PC-3 (cell line): ENCODE results near the gene XIRP2.

ENCODE experiments used
- CTCF ChIP-seq: fragments of 300-600 bp; sonication (generic); conservative IDR thresholded peaks from 2 replicates; pipeline ENCODE4 v1.5.1; 2017; ENCODE audit warnings: antibody characterized with exemption, low read depth, mild to moderate bottlenecking, low read length
- EZH2 ChIP-seq: fragments of 300-600 bp; sonication (generic); IDR thresholded peaks from one replicate; pipeline ENCODE4 v1.6.1; 2017; ENCODE audit warnings: antibody characterized with exemption, mild to moderate bottlenecking, low read length; ENCODE audit not compliant: unreplicated experiment
- EZH2phosphoT487 ChIP-seq: fragments of 300-600 bp; sonication (generic); IDR thresholded peaks from 2 replicates; pipeline ENCODE4 v1.6.1; 2018; ENCODE audit warnings: mild to moderate bottlenecking, antibody characterized with exemption, low read length, borderline replicate concordance

GRCh38 chr2:167181688-167182087 is 293.4 kb downstream of the XIRP2 start:
- no peak for TF ChIP-seq CTCF
- no peak for TF ChIP-seq EZH2
- TF ChIP-seq EZH2phosphoT487 = no peak
